GM12878 (cell line): ENCODE measurements around the gene RCBTB2. TPM values are rescaled to one million over a fixed set of nuclear protein-coding genes. Genes with fewer than 3 reads are reported as not detected.

Source experiments
- BACH1 ChIP-seq: fragments of 450-650 bp; IDR thresholded peaks from 2 replicates; pipeline ENCODE4 v1.6.1; 2017; ENCODE audit warnings: mild to moderate bottlenecking, borderline replicate concordance
- MXI1 ChIP-seq: fragments of 150-350 bp; IDR thresholded peaks from 2 replicates; pipeline ENCODE4 v1.6.1; 2011; ENCODE audit warnings: low read depth, mild to moderate bottlenecking, inconsistent platforms, low read length, improper control_type of control experiment
- POLR2AphosphoS5 ChIP-seq: IDR thresholded peaks from 2 replicates; pipeline ENCODE4 v1.6.1; 2011; ENCODE audit warnings: mild to moderate bottlenecking, low read length, inconsistent platforms
- RBBP5 ChIP-seq: fragments of 200-600 bp; sonication (generic); conservative IDR thresholded peaks from 2 replicates; pipeline ENCODE4 v1.6.1; 2016
- SP1 ChIP-seq: IDR thresholded peaks from one replicate; pipeline ENCODE4 v1.6.1; 2011; ENCODE audit warnings: low read depth, low read length
- TAF1 ChIP-seq: IDR thresholded peaks from 2 replicates; pipeline ENCODE4 v1.6.1; 2011; ENCODE audit warnings: mild to moderate bottlenecking, low read depth, low read length, borderline replicate concordance
- TCF12 ChIP-seq: IDR thresholded peaks from 2 replicates; pipeline ENCODE4 v1.6.1; 2011; ENCODE audit warnings: low read depth, mild to moderate bottlenecking, low read length
- polyA plus RNA-seq, 11 experiments: library from polyadenylated mRNA; depleted of rRNA in 4 of 11; unstranded in 6 of 11; stranded (reverse) in 5 of 11; fragments of >200 nt; fragmentation: Nextera tagmentation in 4 of 11; fragmentation: Illumina TruSeq in 1 of 11; extraction: Ambion mirVana in 4 of 11; extraction: Trizol in 1 of 11; gene quantifications; 1 replicate in 1 of 11; 2 replicates in 10 of 11; pipeline versions ENCODE4 v1.2.1 to v1.2.3, GENCODE V29; 2011 to 2016; ENCODE audit warnings: inconsistent platforms in 2 of 11, missing spikeins in 2 of 11, low read depth in 1 of 11
- total RNA-seq, 4 experiments: library from RNA; depleted of rRNA in 3 of 4; stranded (reverse); fragments of >200 nt in 3 of 4; fragmentation: Illumina TruSeq in 1 of 4; extraction: Trizol in 1 of 4; gene quantifications; 2 replicates each; pipeline versions ENCODE4 v1.2.1 to v1.2.3, GENCODE V29; 2013 to 2021
- TF ChIP-seq, protein P1 (sequence below): fragments of 450-650 bp; formaldehyde crosslinking; IDR thresholded peaks from 2 replicates; pipeline ENCODE4 v1.4.0; 2022; ENCODE audit warnings: mild to moderate bottlenecking, moderate library complexity

RCBTB2 gene
- total and polyA plus RNA-seq, 10 of the 15 experiments (the other 5 are each of a cell fraction or from before 2014, with no cell fraction given): 5.0 to 16.0 (median 8.5) TPM

DNA sequence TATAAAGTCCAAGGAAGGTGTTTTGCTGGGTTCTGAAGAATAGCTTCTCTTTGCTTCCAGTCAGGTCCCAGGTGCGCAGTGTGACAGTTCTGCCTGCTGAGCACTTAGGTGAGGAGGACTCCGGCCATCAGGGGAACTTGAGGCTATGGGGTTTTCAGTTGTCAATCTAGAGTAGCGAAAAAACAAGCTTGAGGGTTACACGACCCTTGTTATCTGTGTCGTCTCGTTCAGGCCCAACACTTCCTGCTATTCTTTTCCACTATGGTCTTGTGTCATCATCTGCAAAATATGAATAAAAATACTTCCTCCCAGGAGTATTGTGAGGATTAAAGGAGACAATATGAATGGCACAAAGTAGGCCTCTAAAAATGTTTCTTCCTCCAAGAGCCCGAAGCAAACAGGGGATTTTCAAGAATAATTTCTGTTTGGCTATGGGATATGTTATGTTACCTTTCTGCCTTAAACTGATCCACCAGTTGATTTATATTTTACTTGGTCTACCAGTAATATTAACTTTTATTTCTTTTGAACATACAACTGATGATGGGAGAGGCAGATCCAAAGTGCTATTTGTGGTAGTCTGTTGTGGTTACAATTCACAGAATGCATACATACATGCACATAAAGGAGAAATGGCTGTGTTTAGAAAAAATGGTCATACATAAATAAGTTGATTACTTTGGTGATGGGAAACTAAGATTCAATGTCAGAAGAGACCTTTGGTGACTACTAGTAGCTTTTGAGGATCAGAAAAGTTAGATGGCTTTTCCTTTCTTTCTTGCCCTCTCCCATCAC, 40.5 kb upstream of the RCBTB2 start (continued):
- TF ChIP-seq, protein P1, sequence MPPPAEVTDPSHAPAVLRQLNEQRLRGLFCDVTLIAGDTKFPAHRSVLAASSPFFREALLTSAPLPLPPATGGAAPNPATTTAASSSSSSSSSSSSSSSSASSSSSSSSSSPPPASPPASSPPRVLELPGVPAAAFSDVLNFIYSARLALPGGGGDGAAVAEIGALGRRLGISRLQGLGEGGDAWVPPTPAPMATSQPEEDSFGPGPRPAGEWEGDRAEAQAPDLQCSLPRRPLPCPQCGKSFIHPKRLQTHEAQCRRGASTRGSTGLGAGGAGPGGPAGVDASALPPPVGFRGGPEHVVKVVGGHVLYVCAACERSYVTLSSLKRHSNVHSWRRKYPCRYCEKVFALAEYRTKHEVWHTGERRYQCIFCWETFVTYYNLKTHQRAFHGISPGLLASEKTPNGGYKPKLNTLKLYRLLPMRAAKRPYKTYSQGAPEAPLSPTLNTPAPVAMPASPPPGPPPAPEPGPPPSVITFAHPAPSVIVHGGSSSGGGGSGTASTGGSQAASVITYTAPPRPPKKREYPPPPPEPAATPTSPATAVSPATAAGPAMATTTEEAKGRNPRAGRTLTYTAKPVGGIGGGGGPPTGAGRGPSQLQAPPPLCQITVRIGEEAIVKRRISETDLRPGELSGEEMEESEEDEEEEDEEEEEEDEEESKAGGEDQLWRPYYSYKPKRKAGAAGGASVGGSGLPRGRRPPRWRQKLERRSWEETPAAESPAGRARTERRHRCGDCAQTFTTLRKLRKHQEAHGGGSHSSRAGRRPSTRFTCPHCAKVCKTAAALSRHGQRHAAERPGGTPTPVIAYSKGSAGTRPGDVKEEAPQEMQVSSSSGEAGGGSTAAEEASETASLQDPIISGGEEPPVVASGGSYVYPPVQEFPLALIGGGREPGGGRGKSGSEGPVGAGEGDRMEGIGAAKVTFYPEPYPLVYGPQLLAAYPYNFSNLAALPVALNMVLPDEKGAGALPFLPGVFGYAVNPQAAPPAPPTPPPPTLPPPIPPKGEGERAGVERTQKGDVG (CRISPR knock-in tag): no peak
- TF ChIP-seq TAF1: no peak
- TF ChIP-seq BACH1: no peak
- no peak for TF ChIP-seq MXI1
- no peak for TF ChIP-seq TCF12
- TF ChIP-seq RBBP5: no peak
- TF ChIP-seq SP1: no peak
- TF ChIP-seq POLR2AphosphoS5: no peak
